Stimulated activated CD8-positive, alpha-beta memory T cell treated with anti-CD3 and anti-CD28 coated beads, Interleukin-4, amount 100 ng/mL, for 24 hours (primary cell): ENCODE measurements around the gene PLAC9.

Source experiments
- DNase-seq: peaks from one replicate; pipeline ENCODE4 v3.0.0-alpha.2; 2020; ENCODE audit warnings: low read depth

The PLAC9 gene

GRCh38 chr10:80160361-80161320 is 28.1 kb downstream of the PLAC9 start:
- DNase-seq: no peak

- DNase-seq: no peak
Measured at GRCh38 chr10:80161321-80162083, 29.0 kb downstream of the PLAC9 start.

- no peak for DNase-seq
Measured at GRCh38 chr10:80163741-80164341, 31.3 kb downstream of the PLAC9 start.

GRCh38 chr10:80164596-80164995 is 32.1 kb downstream of the PLAC9 start:
- no peak for DNase-seq

- DNase-seq: no peak
Measured at GRCh38 chr10:80165173-80165572, 32.6 kb downstream of the PLAC9 start.

- no peak for DNase-seq
Measured at GRCh38 chr10:80166581-80167470, 34.3 kb downstream of the PLAC9 start.

GRCh38 chr10:80167471-80168161 is 35.1 kb downstream of the PLAC9 start:
- no peak for DNase-seq

- DNase-seq: no peak
Measured at GRCh38 chr10:80168162-80168511, 35.6 kb downstream of the PLAC9 start.

- no peak for DNase-seq
Measured at GRCh38 chr10:80168679-80169380, 36.3 kb downstream of the PLAC9 start.

GRCh38 chr10:80170026-80170425 is 37.5 kb downstream of the PLAC9 start:
- DNase-seq: no peak

GRCh38 chr10:80170641-80171040 is 38.1 kb downstream of the PLAC9 start:
- no peak for DNase-seq

GRCh38 chr10:80171248-80171660 is 38.7 kb downstream of the PLAC9 start:
- DNase-seq: no peak

- DNase-seq: no peak
Measured at GRCh38 chr10:80172896-80173295, 40.4 kb downstream of the PLAC9 start.

GRCh38 chr10:80173466-80173865 is 40.9 kb downstream of the PLAC9 start:
- no peak for DNase-seq

- no peak for DNase-seq
Measured at GRCh38 chr10:80174641-80175395, 42.3 kb downstream of the PLAC9 start.

GRCh38 chr10:80176526-80176925 is 44.0 kb downstream of the PLAC9 start:
- no peak for DNase-seq

- DNase-seq: no peak
Measured at GRCh38 chr10:80177781-80178636, 45.5 kb downstream of the PLAC9 start.

- no peak for DNase-seq
Measured at GRCh38 chr10:80182986-80183385, 50.5 kb downstream of the PLAC9 start.

- no peak for DNase-seq
Measured at GRCh38 chr10:80183436-80183835, 50.9 kb downstream of the PLAC9 start.
